NOMO-1 treated with dmso at 0.1 percent for 144 hours (cell line): ENCODE data around the gene STC2.

ENCODE experiments used
- DNase-seq: peaks from one replicate; lab custom pipeline; 2025; ENCODE audit not compliant: unreplicated experiment; lab: John Stamatoyannopoulos, UW

Gene STC2

GRCh38 chr5:173329491-173330337, 1.5 kb upstream of the STC2 start:
- DNase-seq = no peak

- no peak for DNase-seq
Observed at GRCh38 chr5:173328844-173329490, 753 bp upstream of the STC2 start.

- no peak for DNase-seq
Observed at GRCh38 chr5:173327084-173327947, 898 bp downstream of the STC2 start.

GRCh38 chr5:173326501-173326960, 1.7 kb downstream of the STC2 start:
- DNase-seq = no peak

GRCh38 chr5:173325091-173325698, 3.0 kb downstream of the STC2 start:
- no peak for DNase-seq

- DNase-seq = no peak
Observed at GRCh38 chr5:173324115-173325001, 3.9 kb downstream of the STC2 start.

- DNase-seq = no peak
Observed at GRCh38 chr5:173323799-173324114, 4.5 kb downstream of the STC2 start.

- DNase-seq = no peak
Observed at GRCh38 chr5:173323106-173323798, 5.0 kb downstream of the STC2 start.

- DNase-seq = no peak
Observed at GRCh38 chr5:173321886-173322285, 6.3 kb downstream of the STC2 start.

GRCh38 chr5:173320259-173320658, 8.0 kb downstream of the STC2 start:
- DNase-seq = no peak

- DNase-seq = no peak
Observed at GRCh38 chr5:173319646-173320045, 8.6 kb downstream of the STC2 start.

- DNase-seq = no peak
Observed at GRCh38 chr5:173318881-173319620, 9.2 kb downstream of the STC2 start.

GRCh38 chr5:173318330-173318729, 9.9 kb downstream of the STC2 start:
- DNase-seq = no peak

- no peak for DNase-seq
Observed at GRCh38 chr5:173317852-173318251, 10.4 kb downstream of the STC2 start.

- no peak for DNase-seq
Observed at GRCh38 chr5:173317091-173317730, 11.0 kb downstream of the STC2 start.

- DNase-seq = no peak
Observed at GRCh38 chr5:173316339-173317020, 11.7 kb downstream of the STC2 start.

- DNase-seq = no peak
Observed at GRCh38 chr5:173315495-173316338, 12.5 kb downstream of the STC2 start.
